ENCODE results near the gene MAP2K7.

Gene MAP2K7

GRCh38 chr19:7921967-7922835, 18.5 kb downstream of the MAP2K7 start (continued):
- no peak for TF ChIP-seq ESRRG (CRISPR knock-in tag; IDR thresholded peaks at IDR 0.05)

- TF ChIP-seq PATZ1 (CRISPR knock-in tag; IDR thresholded peaks at IDR 0.05; ENCODE audit: borderline replicate concordance) (no peak), CREB5 (CRISPR knock-in tag; IDR thresholded peaks at IDR 0.05; ENCODE audit: low read depth) (no peak), ARNTL (CRISPR knock-in tag; IDR thresholded peaks at IDR 0.05; ENCODE audit: borderline replicate concordance, low read depth) (no peak), PPARA (CRISPR knock-in tag; IDR thresholded peaks at IDR 0.05; ENCODE audit: borderline replicate concordance) (no peak), SNAI2 (CRISPR knock-in tag; IDR thresholded peaks at IDR 0.05) (no peak), TCF4 (CRISPR knock-in tag; IDR thresholded peaks at IDR 0.05; ENCODE audit: borderline replicate concordance) (no peak), ISL1 (CRISPR knock-in tag; IDR thresholded peaks at IDR 0.05) (no peak), ZFP3 (CRISPR knock-in tag; IDR thresholded peaks at IDR 0.05) (no peak), ZNF70 (CRISPR knock-in tag; IDR thresholded peaks at IDR 0.05) (no peak), ZNF565 (CRISPR knock-in tag; conservative IDR thresholded peaks at IDR 0.05; ENCODE audit: low read depth) (no peak), TOX (CRISPR knock-in tag; IDR thresholded peaks at IDR 0.05; ENCODE audit: borderline replicate concordance) (no peak)
- no peak for ATAC-seq
Measured at GRCh38 chr19:7922836-7923195, 19.1 kb downstream of the MAP2K7 start.

GRCh38 chr19:7923295-7924191, 19.9 kb downstream of the MAP2K7 start:
- TF ChIP-seq CSDC2 (CRISPR knock-in tag; IDR thresholded peaks at IDR 0.05): no peak
- no peak for TF ChIP-seq PATZ1 (CRISPR knock-in tag; IDR thresholded peaks at IDR 0.05; ENCODE audit: borderline replicate concordance)
- TF ChIP-seq ESRRG (CRISPR knock-in tag; IDR thresholded peaks at IDR 0.05): no peak
- TF ChIP-seq ZNF565 (CRISPR knock-in tag; conservative IDR thresholded peaks at IDR 0.05; ENCODE audit: low read depth): no peak
- no peak for TF ChIP-seq ZFP3 (CRISPR knock-in tag; IDR thresholded peaks at IDR 0.05)
- no peak for TF ChIP-seq OSR1 (CRISPR knock-in tag; IDR thresholded peaks at IDR 0.05)
- TF ChIP-seq ZNF70 (CRISPR knock-in tag; IDR thresholded peaks at IDR 0.05): no peak
- TF ChIP-seq RARB (CRISPR knock-in tag; IDR thresholded peaks at IDR 0.05): no peak
- TF ChIP-seq ZFP30 (CRISPR knock-in tag; IDR thresholded peaks at IDR 0.05): no peak
- no peak for TF ChIP-seq SNAI2 (CRISPR knock-in tag; IDR thresholded peaks at IDR 0.05)
- no peak for TF ChIP-seq POU6F1 (CRISPR knock-in tag; IDR thresholded peaks at IDR 0.05; ENCODE audit: borderline replicate concordance, low read depth)
- TF ChIP-seq ZNF8 (CRISPR knock-in tag; IDR thresholded peaks at IDR 0.05): no peak
- TF ChIP-seq ZC3H10 (CRISPR knock-in tag; IDR thresholded peaks at IDR 0.05): no peak
- no peak for TF ChIP-seq ISL1 (CRISPR knock-in tag; IDR thresholded peaks at IDR 0.05)
- no peak for TF ChIP-seq PPARA (CRISPR knock-in tag; IDR thresholded peaks at IDR 0.05; ENCODE audit: borderline replicate concordance)
- TF ChIP-seq GLIS3 (CRISPR knock-in tag; IDR thresholded peaks at IDR 0.05): no peak
- ATAC-seq: no peak
